Sigmoid colon (tissue), 4 donors: ENCODE results near the gene ALS2CL.

Source experiments
- CTCF ChIP-seq, 4 experiments: fragments of 450-650 bp in 3 of 4; fragments of 200-600 bp in 1 of 4; IDR thresholded peaks; one replicate each; pipeline ENCODE4 v1.5.1; 2016 to 2019; ENCODE audit warnings: antibody characterized with exemption in 4 of 4, mild to moderate bottlenecking in 3 of 4, moderate library complexity in 2 of 4
- EP300 ChIP-seq, 4 donors: sonication (generic); formaldehyde crosslinking; IDR thresholded peaks; one replicate each; pipeline ENCODE4 v1.6.1; 2017; ENCODE audit warnings: antibody characterized with exemption in 4 of 4
- POLR2A ChIP-seq, 2 donors: fragments of 450-650 bp; IDR thresholded peaks; one replicate each; pipeline ENCODE4 v1.6.1; 2016; ENCODE audit warnings: antibody characterized with exemption in 2 of 2, mild to moderate bottlenecking in 2 of 2, moderate library complexity in 2 of 2
- POLR2AphosphoS5 ChIP-seq, 4 donors: sonication (generic); formaldehyde crosslinking; IDR thresholded peaks; one replicate each; pipeline ENCODE4 v1.6.1; 2017; ENCODE audit warnings: antibody characterized with exemption in 4 of 4

- TF ChIP-seq POLR2A (IDR thresholded peaks at IDR 0.05) (no peak), POLR2AphosphoS5 (IDR thresholded peaks at IDR 0.05) (no peak), CTCF (IDR thresholded peaks at IDR 0.05) (no peak), EP300 (IDR thresholded peaks at IDR 0.05) (no peak)
These were observed 29.0 kb upstream of the ALS2CL start for GRCh38 chr3:46722443-46722842.
